ENCODE results near the gene EXD2.

GRCh38 chr14:69274321-69274720 lies 83.0 kb downstream of the EXD2 start:
- TF ChIP-seq GATA2 (IDR thresholded peaks at IDR 0.05; ENCODE audit: low read depth, low read length) (no peak), GATA3 (IDR thresholded peaks at IDR 0.05; ENCODE audit: low read depth, low read length) (no peak)
